OCI-LY1 (cell line): ENCODE data around the gene ATOH1.

Experiments
- H2AFZ ChIP-seq: fragments of 200-600 bp; sonication (generic), shearing (Covaris generic); 2 replicates; pipeline ENCODE4 v1.6.0; 2014; ENCODE audit warnings: antibody characterized with exemption, mild to moderate bottlenecking, low read length
- H3F3A ChIP-seq: fragments of 200-600 bp; sonication (generic), shearing (Covaris generic); 2 replicates; pipeline ENCODE4 v1.6.0; 2014; ENCODE audit warnings: mild to moderate bottlenecking, antibody characterized with exemption, low read length, moderate library complexity; ENCODE audit not compliant: insufficient read depth
- H3K27ac ChIP-seq: fragments of 200-600 bp; sonication (generic); 2 replicates; pipeline ENCODE4 v1.5.1; 2014; ENCODE audit warnings: low read length, mixed run types, mild to moderate bottlenecking, low read depth; ENCODE audit not compliant: poor library complexity, severe bottlenecking
- H3K27me3 ChIP-seq: fragments of 200-600 bp; sonication (generic); 2 replicates; pipeline ENCODE4 v1.6.0; 2014; ENCODE audit warnings: antibody characterized with exemption, mild to moderate bottlenecking, low read length, moderate library complexity; ENCODE audit not compliant: insufficient read depth
- H3K36me3 ChIP-seq: fragments of 200-600 bp; sonication (generic); 2 replicates; pipeline ENCODE4 v1.6.1; 2014; ENCODE audit warnings: mild to moderate bottlenecking, antibody characterized with exemption, low read length, moderate library complexity, mixed read lengths; ENCODE audit not compliant: insufficient read depth
- H3K4me1 ChIP-seq: fragments of 200-600 bp; sonication (generic); 2 replicates; pipeline ENCODE4 v1.5.1; 2014; ENCODE audit warnings: mild to moderate bottlenecking, low read length, moderate library complexity; ENCODE audit not compliant: insufficient read depth, severe bottlenecking
- H3K4me2 ChIP-seq: fragments of 200-600 bp; sonication (generic), shearing (Covaris generic); 2 replicates; pipeline ENCODE4 v1.6.1; 2014; ENCODE audit warnings: low read length
- H3K4me3 ChIP-seq: fragments of 200-600 bp; sonication (generic); 2 replicates; pipeline ENCODE4 v1.5.1; 2014; ENCODE audit warnings: low read length, low read depth, mild to moderate bottlenecking, mixed read lengths; ENCODE audit not compliant: poor library complexity, severe bottlenecking
- H3K79me2 ChIP-seq: fragments of 200-600 bp; shearing (Covaris generic); 2 replicates; pipeline ENCODE4 v1.6.1; 2016; ENCODE audit warnings: mixed run types, low read length, mixed read lengths; ENCODE audit not compliant: insufficient read depth
- H3K9ac ChIP-seq: fragments of 200-600 bp; sonication (generic), shearing (Covaris generic); 2 replicates; pipeline ENCODE4 v1.6.1; 2014; ENCODE audit warnings: mild to moderate bottlenecking, low read length, mixed read lengths
- H3K9me2 ChIP-seq: fragments of 200-600 bp; sonication (generic), shearing (Covaris generic); 2 replicates; pipeline ENCODE4 v1.6.1; 2014; ENCODE audit warnings: low read depth, mild to moderate bottlenecking, low read length, mixed read lengths
- H3K9me3 ChIP-seq: fragments of 200-600 bp; shearing (Covaris generic); 2 replicates; pipeline ENCODE4 v1.6.1; 2014; ENCODE audit warnings: low read length, mixed read lengths
- H4K20me1 ChIP-seq: fragments of 200-600 bp; sonication (generic), shearing (Covaris generic); 2 replicates; pipeline ENCODE4 v1.6.0; 2016; ENCODE audit warnings: mild to moderate bottlenecking, low read length; ENCODE audit not compliant: insufficient read depth
- CTCF ChIP-seq: fragments of 200-600 bp; sonication (generic), shearing (Covaris generic); IDR thresholded peaks from 2 replicates; pipeline ENCODE4 v1.5.1; 2017; ENCODE audit warnings: mild to moderate bottlenecking, antibody characterized with exemption, low read length, moderate library complexity, mixed read lengths
- EZH2 ChIP-seq: fragments of 200-600 bp; sonication (generic), shearing (Covaris generic); IDR thresholded peaks from 2 replicates; pipeline ENCODE4 v1.8.0; 2017; ENCODE audit warnings: borderline replicate concordance, mixed run types, mild to moderate bottlenecking, antibody characterized with exemption, low read length, moderate library complexity, mixed read lengths

Gene ATOH1

DNA sequence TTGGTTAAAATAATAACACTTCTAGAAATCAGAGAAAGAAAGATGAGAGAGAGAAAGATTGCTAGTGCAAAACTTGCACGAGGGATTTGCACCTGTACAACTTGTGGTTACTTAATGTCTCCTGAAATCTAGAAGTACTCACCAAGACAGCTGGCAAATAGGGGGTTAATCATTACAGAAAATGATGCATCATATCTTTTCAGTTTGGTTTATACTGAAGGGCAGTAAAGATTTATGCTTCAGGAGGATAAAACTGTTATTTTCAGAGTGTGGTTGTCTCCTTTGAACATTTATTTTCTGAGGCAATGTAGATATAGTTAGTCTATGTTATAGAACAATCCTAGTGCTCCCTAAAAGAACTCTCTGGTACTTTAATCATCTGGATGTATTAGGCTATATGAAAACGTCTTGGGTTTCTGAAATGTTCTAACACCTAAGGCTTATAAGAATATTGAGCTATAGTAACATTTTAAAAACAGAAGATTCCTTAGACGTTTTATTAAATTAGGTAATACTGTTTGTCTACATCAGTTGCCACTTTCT is 13.3 kb downstream of the ATOH1 start:
- no peaks in the 10 kb centered on the region for H3K36me3 ChIP-seq
- H3K9ac ChIP-seq, result no peak overlapping the region
- no peaks in the 10 kb centered on the region for H3K4me1 ChIP-seq
- no peaks in the 10 kb centered on the region for H3K27me3 ChIP-seq
- H3K79me2 ChIP-seq, result no peaks in the 10 kb centered on the region
- H3K9me3 ChIP-seq, result no peaks in the 10 kb centered on the region
- no peak for TF ChIP-seq EZH2
- no peak for TF ChIP-seq CTCF
- no peak overlapping the region for H2AFZ ChIP-seq
- H3K4me3 ChIP-seq, result no peak overlapping the region
- no peak overlapping the region for H3K4me2 ChIP-seq
- H3K27ac ChIP-seq, result no peak overlapping the region
- no peaks in the 10 kb centered on the region for H4K20me1 ChIP-seq
- H3K9me2 ChIP-seq, result no peaks in the 10 kb centered on the region
- H3F3A ChIP-seq, result no peaks in the 10 kb centered on the region

DNA sequence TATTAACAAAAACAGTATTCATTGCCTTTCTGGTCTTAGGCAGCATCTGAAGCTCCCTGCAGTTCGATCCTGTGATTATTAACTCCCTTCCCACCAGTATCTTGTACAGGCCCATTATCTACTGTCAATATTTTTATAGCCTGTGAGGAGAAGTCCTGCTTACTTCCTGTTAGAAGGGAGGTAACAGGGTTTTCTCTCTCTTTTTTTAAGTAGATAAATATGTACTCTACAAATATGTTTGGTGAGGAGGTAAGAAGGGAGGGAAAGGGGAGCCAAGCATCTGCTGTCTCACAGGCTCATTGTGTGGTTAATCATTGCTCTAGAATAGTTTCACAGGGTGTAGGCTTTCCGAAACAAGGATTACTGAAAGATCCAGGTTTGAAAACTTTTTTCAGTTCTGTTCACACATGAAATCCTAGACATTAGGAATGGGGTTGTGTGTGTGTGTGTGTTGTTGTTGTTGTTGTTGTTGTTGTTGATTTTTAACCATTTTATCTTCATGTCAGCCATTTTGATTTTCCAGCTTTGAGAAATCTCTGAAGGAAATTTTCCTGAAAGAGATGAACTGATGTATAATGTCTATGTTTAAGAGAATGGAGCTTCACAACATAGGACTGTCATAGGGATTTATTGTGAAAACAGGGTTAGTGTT is 14.2 kb downstream of the ATOH1 start:
- Histone ChIP-seq H2AFZ (no peak overlapping the region), H3K27ac (no peak overlapping the region), H3K4me3 (no peak overlapping the region), H3K9me2 (no peaks in the 10 kb centered on the region), H3K9me3 (no peaks in the 10 kb centered on the region), H3K9ac (no peak overlapping the region), H4K20me1 (no peaks in the 10 kb centered on the region), H3K79me2 (no peaks in the 10 kb centered on the region), H3K4me2 (no peak overlapping the region), H3K36me3 (no peaks in the 10 kb centered on the region), H3K27me3 (no peaks in the 10 kb centered on the region), H3K4me1 (no peaks in the 10 kb centered on the region), H3F3A (no peaks in the 10 kb centered on the region)
- TF ChIP-seq CTCF, result no peak
- no peak for TF ChIP-seq EZH2

DNA sequence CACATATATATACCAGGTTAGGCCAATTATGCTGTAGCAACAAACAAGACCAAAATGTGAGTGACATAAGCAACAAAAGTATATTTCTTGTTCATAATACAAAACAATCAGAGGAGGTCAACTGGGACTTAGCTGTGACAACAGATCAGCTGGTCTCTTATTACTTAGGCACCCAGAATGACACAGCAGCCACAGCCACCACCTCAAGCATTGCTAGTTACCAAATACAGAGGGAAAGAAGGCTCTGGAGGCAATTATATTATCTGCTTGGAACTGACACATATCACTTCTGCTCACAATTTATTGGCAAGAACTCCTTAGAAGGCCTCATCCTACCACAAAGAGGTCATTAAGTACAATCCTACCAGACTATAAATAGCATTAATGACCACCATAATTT is 15.2 kb downstream of the ATOH1 start:
- Histone ChIP-seq H3K4me3 (no peak overlapping the region), H3K27me3 (no peaks in the 10 kb centered on the region), H3K36me3 (no peaks in the 10 kb centered on the region), H3K9me2 (no peaks in the 10 kb centered on the region), H2AFZ (no peak overlapping the region), H3K9ac (no peak overlapping the region), H3K9me3 (no peaks in the 10 kb centered on the region), H3K27ac (no peak overlapping the region), H3K4me2 (no peak overlapping the region), H3K4me1 (no peaks in the 10 kb centered on the region), H4K20me1 (no peaks in the 10 kb centered on the region), H3F3A (no peaks in the 10 kb centered on the region), H3K79me2 (no peaks in the 10 kb centered on the region)
- TF ChIP-seq CTCF (no peak), EZH2 (no peak)
